Measurements from ENCODE around the gene EVPL.

GRCh38 chr17:76013377-76013932, 13.7 kb downstream of the EVPL start:
- no peak for TF ChIP-seq POLR2AphosphoS5 (IDR thresholded peaks at IDR 0.05; ENCODE audit: borderline replicate concordance, low read depth, low read length)
- TF ChIP-seq EZH2 (IDR thresholded peaks at IDR 0.05): no peak

All from SK-N-MC (cell line).